Erythroblast (primary cell): ENCODE results near the gene CTU2.

ENCODE experiments used
- GATA1 ChIP-seq: IDR thresholded peaks from 2 replicates; pipeline ENCODE4 v1.6.1; 2011; ENCODE audit warnings: low read depth, mild to moderate bottlenecking, control low read depth, low read length, moderate library complexity
- POLR2A ChIP-seq: IDR thresholded peaks from 2 replicates; pipeline ENCODE4 v1.6.1; 2011; ENCODE audit warnings: mild to moderate bottlenecking, low read length

DNA sequence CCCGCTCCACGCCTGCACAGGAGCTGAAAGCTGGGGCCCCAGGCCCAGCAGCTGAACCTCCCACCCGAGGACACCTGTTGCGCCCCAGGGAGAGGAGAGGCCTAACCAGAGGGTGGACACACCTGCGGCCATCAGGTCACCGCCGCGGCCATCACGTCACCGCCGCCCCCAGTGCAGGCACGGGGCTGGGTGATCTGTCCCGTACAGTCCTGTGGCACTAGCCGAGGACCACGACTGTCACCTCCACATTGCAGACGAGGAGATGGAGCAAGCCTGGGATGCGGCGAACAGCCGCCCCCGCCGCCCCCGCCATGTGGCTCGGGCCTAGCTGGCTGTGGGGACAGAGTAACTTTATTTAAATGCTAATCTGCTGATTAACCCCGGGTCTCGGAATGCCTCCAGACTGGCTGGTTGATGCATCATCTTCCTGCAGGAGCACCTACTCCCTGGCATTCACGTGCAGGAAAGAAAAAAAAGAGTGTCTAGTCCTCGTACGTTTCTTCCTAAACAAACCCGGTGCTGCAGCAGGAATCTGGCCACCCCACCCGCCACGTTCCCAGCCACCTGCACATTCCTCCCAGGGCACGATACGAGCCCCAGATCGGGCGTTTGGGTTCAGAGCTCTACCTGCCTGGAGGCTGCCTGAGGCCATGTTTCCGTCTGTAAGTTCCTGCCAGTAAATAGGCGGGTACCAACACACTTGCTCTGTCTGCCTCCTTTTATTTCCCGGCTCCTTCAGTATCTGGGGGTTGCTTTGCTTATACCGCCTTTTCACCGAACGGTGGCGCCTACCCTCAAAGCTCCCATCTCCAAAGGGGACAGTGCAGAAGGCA is 48.8 kb downstream of the CTU2 start:
- TF ChIP-seq POLR2A (no peak), GATA1 (no peak)
